Measurements from ENCODE around the gene ATAD3B.

- TF ChIP-seq, protein P1, sequence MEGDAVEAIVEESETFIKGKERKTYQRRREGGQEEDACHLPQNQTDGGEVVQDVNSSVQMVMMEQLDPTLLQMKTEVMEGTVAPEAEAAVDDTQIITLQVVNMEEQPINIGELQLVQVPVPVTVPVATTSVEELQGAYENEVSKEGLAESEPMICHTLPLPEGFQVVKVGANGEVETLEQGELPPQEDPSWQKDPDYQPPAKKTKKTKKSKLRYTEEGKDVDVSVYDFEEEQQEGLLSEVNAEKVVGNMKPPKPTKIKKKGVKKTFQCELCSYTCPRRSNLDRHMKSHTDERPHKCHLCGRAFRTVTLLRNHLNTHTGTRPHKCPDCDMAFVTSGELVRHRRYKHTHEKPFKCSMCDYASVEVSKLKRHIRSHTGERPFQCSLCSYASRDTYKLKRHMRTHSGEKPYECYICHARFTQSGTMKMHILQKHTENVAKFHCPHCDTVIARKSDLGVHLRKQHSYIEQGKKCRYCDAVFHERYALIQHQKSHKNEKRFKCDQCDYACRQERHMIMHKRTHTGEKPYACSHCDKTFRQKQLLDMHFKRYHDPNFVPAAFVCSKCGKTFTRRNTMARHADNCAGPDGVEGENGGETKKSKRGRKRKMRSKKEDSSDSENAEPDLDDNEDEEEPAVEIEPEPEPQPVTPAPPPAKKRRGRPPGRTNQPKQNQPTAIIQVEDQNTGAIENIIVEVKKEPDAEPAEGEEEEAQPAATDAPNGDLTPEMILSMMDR (IDR thresholded peaks at IDR 0.05; ENCODE audit: low read depth, low read length), result no peak
- TF ChIP-seq POLR2A (IDR thresholded peaks at IDR 0.05; ENCODE audit: extremely low read depth, insufficient read length) (no peak), MAX (IDR thresholded peaks at IDR 0.05; ENCODE audit: low read depth, low read length) (no peak)
These were observed 20.0 kb downstream of the ATAD3B start for GRCh38 chr1:1491601-1492000.

Data from NB4 (cell line).